Measurements from ENCODE around the gene RPL13.

DNA sequence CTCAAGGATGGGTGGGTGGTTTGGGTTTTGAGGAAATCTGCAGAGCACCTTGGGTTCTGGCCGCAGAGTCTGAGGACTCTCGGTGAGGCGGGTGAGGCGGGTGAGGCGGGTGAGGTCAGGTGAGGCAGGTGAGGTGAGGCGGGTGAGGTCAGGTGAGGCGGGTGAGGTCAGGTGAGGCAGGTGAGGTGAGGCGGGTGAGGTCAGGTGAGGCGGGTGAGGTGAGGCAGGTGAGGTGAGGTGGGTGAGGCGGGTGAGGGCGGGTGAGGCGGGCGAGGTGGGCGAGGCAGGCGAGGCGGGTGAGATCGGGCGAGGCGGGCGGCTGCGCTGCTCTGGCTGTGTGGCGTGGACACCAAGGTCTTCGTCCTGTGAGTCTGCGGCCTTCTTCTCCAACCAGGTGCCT, 24.1 kb upstream of the RPL13 start:
- TF ChIP-seq, protein P1, sequence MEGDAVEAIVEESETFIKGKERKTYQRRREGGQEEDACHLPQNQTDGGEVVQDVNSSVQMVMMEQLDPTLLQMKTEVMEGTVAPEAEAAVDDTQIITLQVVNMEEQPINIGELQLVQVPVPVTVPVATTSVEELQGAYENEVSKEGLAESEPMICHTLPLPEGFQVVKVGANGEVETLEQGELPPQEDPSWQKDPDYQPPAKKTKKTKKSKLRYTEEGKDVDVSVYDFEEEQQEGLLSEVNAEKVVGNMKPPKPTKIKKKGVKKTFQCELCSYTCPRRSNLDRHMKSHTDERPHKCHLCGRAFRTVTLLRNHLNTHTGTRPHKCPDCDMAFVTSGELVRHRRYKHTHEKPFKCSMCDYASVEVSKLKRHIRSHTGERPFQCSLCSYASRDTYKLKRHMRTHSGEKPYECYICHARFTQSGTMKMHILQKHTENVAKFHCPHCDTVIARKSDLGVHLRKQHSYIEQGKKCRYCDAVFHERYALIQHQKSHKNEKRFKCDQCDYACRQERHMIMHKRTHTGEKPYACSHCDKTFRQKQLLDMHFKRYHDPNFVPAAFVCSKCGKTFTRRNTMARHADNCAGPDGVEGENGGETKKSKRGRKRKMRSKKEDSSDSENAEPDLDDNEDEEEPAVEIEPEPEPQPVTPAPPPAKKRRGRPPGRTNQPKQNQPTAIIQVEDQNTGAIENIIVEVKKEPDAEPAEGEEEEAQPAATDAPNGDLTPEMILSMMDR (IDR thresholded peaks at IDR 0.05) = no peak
- TF ChIP-seq POLR2A (IDR thresholded peaks at IDR 0.05) = no peak

Data from esophagus squamous epithelium (tissue), 4 donors.